DND-41 (cell line): Measurements from ENCODE around the gene SYT10.

Experiments used
- ATAC-seq: fragments of 200-7000 bp; cut with Tn5 transposase; 3 replicates; pipeline ENCODE4 v1.9.1; 2021; ENCODE audit warnings: low read depth; ENCODE audit not compliant: insufficient read depth
- DNase-seq: peaks from one replicate; pipeline ENCODE4 v3.0.0-alpha.2; 2020
- H2AFZ ChIP-seq: 2 replicates; pipeline ENCODE4 v1.6.0; 2012; ENCODE audit warnings: low read depth, low read length
- H3K27ac ChIP-seq: 2 replicates; pipeline ENCODE4 v1.5.1; 2012; ENCODE audit warnings: low read length, inconsistent platforms
- H3K27me3 ChIP-seq: fragments of 200-600 bp; sonication (generic); 2 replicates; pipeline ENCODE4 v1.6.0; 2012; ENCODE audit warnings: low read length, mild to moderate bottlenecking, inconsistent platforms; ENCODE audit not compliant: insufficient read depth, poor library complexity
- H3K36me3 ChIP-seq: 2 replicates; pipeline ENCODE4 v1.5.1; 2012; ENCODE audit warnings: low read length, inconsistent platforms; ENCODE audit not compliant: insufficient read depth
- H3K4me1 ChIP-seq: 2 replicates; pipeline ENCODE4 v1.5.1; 2012; ENCODE audit warnings: mild to moderate bottlenecking, low read length; ENCODE audit not compliant: insufficient read depth
- H3K4me2 ChIP-seq: 2 replicates; pipeline ENCODE4 v1.6.0; 2012; ENCODE audit warnings: mild to moderate bottlenecking, moderate library complexity, low read length, inconsistent platforms; ENCODE audit not compliant: insufficient read depth
- H3K4me3 ChIP-seq, 2 experiments: fragments of 200-600 bp in 1 of 2; shearing (Covaris generic) in 1 of 2; 2 replicates each; pipeline ENCODE4 v1.5.1; 2012 to 2016; ENCODE audit warnings: inconsistent platforms in 2 of 2, low read length in 2 of 2, mild to moderate bottlenecking in 2 of 2, low read depth in 1 of 2, moderate library complexity in 1 of 2
- H3K79me2 ChIP-seq: 2 replicates; pipeline ENCODE4 v1.6.0; 2012; ENCODE audit warnings: low read length, inconsistent platforms; ENCODE audit not compliant: insufficient read depth
- H3K9ac ChIP-seq: 2 replicates; pipeline ENCODE4 v1.6.0; 2012; ENCODE audit warnings: low read depth, mild to moderate bottlenecking, inconsistent platforms, low read length, moderate library complexity
- H3K9me3 ChIP-seq: 2 replicates; pipeline ENCODE4 v1.5.1; 2012; ENCODE audit warnings: low read length, moderate library complexity, mild to moderate bottlenecking, inconsistent platforms; ENCODE audit not compliant: insufficient read depth, severe bottlenecking
- H4K20me1 ChIP-seq: 2 replicates; pipeline ENCODE4 v1.6.0; 2012; ENCODE audit warnings: low read length; ENCODE audit not compliant: insufficient read depth
- CTCF ChIP-seq: IDR thresholded peaks from 2 replicates; pipeline ENCODE4 v1.5.1; 2012; ENCODE audit warnings: borderline replicate concordance, low read length, moderate library complexity, mild to moderate bottlenecking; ENCODE audit not compliant: poor library complexity, severe bottlenecking; ENCODE audit errors: extremely low read depth
- EZH2 ChIP-seq: IDR thresholded peaks from 3 replicates; pipeline ENCODE4 v1.6.1; 2012; ENCODE audit warnings: borderline replicate concordance, low read depth, mild to moderate bottlenecking, moderate library complexity, low read length, inconsistent platforms; ENCODE audit not compliant: severe bottlenecking

The SYT10 gene

GRCh38 chr12:33437598-33437997 is 2.0 kb downstream of the SYT10 start:
- Histone ChIP-seq H3K27me3 (no peaks in the 10 kb centered on the region), H3K4me2 (no peak overlapping the region), H3K9ac (no peak overlapping the region), H3K4me1 (no peaks in the 10 kb centered on the region), H3K4me3 (no peak overlapping the region), H4K20me1 (no peaks in the 10 kb centered on the region), H3K36me3 (no peaks in the 10 kb centered on the region), H3K27ac (no peak overlapping the region), H3K79me2 (no peaks in the 10 kb centered on the region), H2AFZ (no peak overlapping the region), H3K9me3 (peaks cover 5% of the 10 kb centered on the region)
- DNase-seq (no peak), ATAC-seq (no peak)
- TF ChIP-seq CTCF (no peak), EZH2 (no peak)

- Histone ChIP-seq H3K9ac (no peak overlapping the region), H3K4me1 (no peaks in the 10 kb centered on the region), H3K9me3 (no peaks in the 10 kb centered on the region), H3K27ac (no peak overlapping the region), H3K4me2 (no peak overlapping the region), H3K79me2 (no peaks in the 10 kb centered on the region), H3K4me3 (no peak overlapping the region), H2AFZ (no peak overlapping the region), H3K36me3 (no peaks in the 10 kb centered on the region), H4K20me1 (no peaks in the 10 kb centered on the region), H3K27me3 (no peaks in the 10 kb centered on the region)
- ATAC-seq, result no peak
- TF ChIP-seq CTCF (no peak), EZH2 (no peak)
- DNase-seq, result no peak
These were observed 6.6 kb downstream of the SYT10 start for GRCh38 chr12:33432992-33433391.

GRCh38 chr12:33431648-33432047 is 8.0 kb downstream of the SYT10 start:
- Histone ChIP-seq H3K79me2 (no peaks in the 10 kb centered on the region), H3K9ac (no peak overlapping the region), H3K36me3 (no peaks in the 10 kb centered on the region), H3K4me1 (no peaks in the 10 kb centered on the region), H3K27ac (no peak overlapping the region), H3K4me3 (no peak overlapping the region), H2AFZ (no peak overlapping the region), H3K27me3 (no peaks in the 10 kb centered on the region), H4K20me1 (no peaks in the 10 kb centered on the region), H3K9me3 (no peaks in the 10 kb centered on the region), H3K4me2 (no peak overlapping the region)
- TF ChIP-seq EZH2 (no peak), CTCF (no peak)
- DNase-seq (no peak), ATAC-seq (no peak)

- Histone ChIP-seq H2AFZ (no peak overlapping the region), H3K4me1 (no peaks in the 10 kb centered on the region), H3K4me3 (no peak overlapping the region), H3K36me3 (no peaks in the 10 kb centered on the region), H3K4me2 (no peak overlapping the region), H3K9ac (no peak overlapping the region), H3K9me3 (no peaks in the 10 kb centered on the region), H3K27ac (no peak overlapping the region), H4K20me1 (no peaks in the 10 kb centered on the region), H3K27me3 (no peaks in the 10 kb centered on the region), H3K79me2 (no peaks in the 10 kb centered on the region)
- no peak for DNase-seq
- TF ChIP-seq EZH2, result no peak
- TF ChIP-seq CTCF, result no peak
- no peak for ATAC-seq
These were observed 10.2 kb downstream of the SYT10 start for GRCh38 chr12:33429468-33429867.
